CD14-positive monocyte (primary cell): ENCODE measurements around the gene NELFE. TPM values are rescaled to one million over a fixed set of nuclear protein-coding genes. Genes with fewer than 3 reads are reported as not detected.

Experiments used
- DNase-seq, 3 donors: peaks; one replicate each; pipeline ENCODE4 v3.0.0-alpha.2; 2011 to 2022
- H2AFZ ChIP-seq: 2 replicates; pipeline ENCODE4 v1.6.0; 2012; ENCODE audit warnings: mild to moderate bottlenecking, low read depth, low read length, inconsistent platforms; ENCODE audit not compliant: insufficient read depth, poor library complexity, severe bottlenecking
- H3K27ac ChIP-seq, 2 donors: 1 replicate in 1 of 2; 2 replicates in 1 of 2; pipeline ENCODE4 v1.5.1; 2012 to 2013; ENCODE audit warnings: low read length in 2 of 2, control low read depth in 1 of 2, inconsistent platforms in 1 of 2, low read depth in 1 of 2, mild to moderate bottlenecking in 1 of 2
- H3K27me3 ChIP-seq, 2 donors: one replicate each; pipeline versions ENCODE4 v1.6.0 to v1.6.1; 2011 to 2013; ENCODE audit warnings: low read length in 2 of 2; ENCODE audit not compliant: control insufficient read depth in 2 of 2, insufficient read depth in 2 of 2
- H3K36me3 ChIP-seq, 2 donors: replicated peaks in 1 of 2; 1 replicate in 1 of 2; 2 replicates in 1 of 2; pipeline versions ENCODE4 v1.5.1 to v1.6.1; 2012 to 2013; ENCODE audit warnings: low read length in 2 of 2, control low read depth in 1 of 2, inconsistent platforms in 1 of 2, mild to moderate bottlenecking in 1 of 2; ENCODE audit not compliant: insufficient read depth in 2 of 2, control insufficient read depth in 1 of 2
- H3K4me1 ChIP-seq, 2 donors: 1 replicate in 1 of 2; 2 replicates in 1 of 2; pipeline versions ENCODE4 v1.5.1 to v1.6.1; 2012 to 2013; ENCODE audit warnings: low read length in 2 of 2, control low read depth in 1 of 2, inconsistent platforms in 1 of 2, mild to moderate bottlenecking in 1 of 2, moderate library complexity in 1 of 2; ENCODE audit not compliant: insufficient read depth in 2 of 2, control insufficient read depth in 1 of 2
- H3K4me2 ChIP-seq: replicated peaks from 2 replicates; pipeline ENCODE3; 2012; ENCODE audit warnings: low read length, moderate library complexity, mild to moderate bottlenecking; ENCODE audit not compliant: poor library complexity, severe bottlenecking; ENCODE audit errors: extremely low read depth
- H3K4me3 ChIP-seq, 3 experiments: fragments of 200-600 bp in 1 of 3; sonication (generic) in 1 of 3; replicated peaks in 1 of 3; 1 replicate in 2 of 3; 2 replicates in 1 of 3; pipeline ENCODE4 v1.5.1; 2011 to 2013; ENCODE audit warnings: low read length in 3 of 3, mild to moderate bottlenecking in 3 of 3, control low read depth in 2 of 3, low read depth in 2 of 3, inconsistent platforms in 1 of 3, moderate library complexity in 1 of 3
- H3K79me2 ChIP-seq: 2 replicates; pipeline ENCODE4 v1.6.0; 2012; ENCODE audit warnings: mild to moderate bottlenecking, control low read depth, inconsistent platforms, low read length, moderate library complexity; ENCODE audit not compliant: insufficient read depth
- H3K9ac ChIP-seq: 2 replicates; pipeline ENCODE4 v1.6.0; 2017; ENCODE audit warnings: low read length, mild to moderate bottlenecking; ENCODE audit not compliant: insufficient read depth, poor library complexity, severe bottlenecking
- H3K9me3 ChIP-seq, 2 donors: replicated peaks in 1 of 2; 1 replicate in 1 of 2; 2 replicates in 1 of 2; pipeline versions ENCODE4 v1.5.1 to v1.6.1; 2012 to 2013; ENCODE audit warnings: low read length in 2 of 2, control low read depth in 1 of 2; ENCODE audit not compliant: control insufficient read depth in 1 of 2, insufficient read depth in 1 of 2
- H4K20me1 ChIP-seq: 2 replicates; pipeline ENCODE4 v1.6.0; 2012; ENCODE audit warnings: mild to moderate bottlenecking, low read length, control low read depth, moderate library complexity; ENCODE audit not compliant: insufficient read depth
- H3K27ac Mint-ChIP-seq, 7 donors: one replicate each; pipeline ENCODE4 v1.8.0; 2020; ENCODE audit warnings: mild to moderate bottlenecking in 7 of 7, mixed read lengths in 7 of 7, moderate library complexity in 6 of 7, inconsistent platforms in 2 of 7
- H3K27me3 Mint-ChIP-seq, 3 donors: one replicate each; pipeline ENCODE4 v1.8.0; 2021 to 2022; ENCODE audit warnings: low read depth in 3 of 3, mild to moderate bottlenecking in 3 of 3, mixed read lengths in 3 of 3, moderate library complexity in 3 of 3, inconsistent platforms in 1 of 3
- H3K36me3 Mint-ChIP-seq, 2 donors: one replicate each; pipeline ENCODE4 v1.8.0; 2020; ENCODE audit warnings: mixed read lengths in 2 of 2, inconsistent platforms in 1 of 2, mild to moderate bottlenecking in 1 of 2
- H3K4me1 Mint-ChIP-seq: one replicate; pipeline ENCODE4 v1.8.0; 2020; ENCODE audit warnings: mild to moderate bottlenecking, mixed read lengths
- H3K4me3 Mint-ChIP-seq, 2 donors: one replicate each; pipeline ENCODE4 v1.8.0; 2020; ENCODE audit warnings: mild to moderate bottlenecking in 2 of 2, mixed read lengths in 2 of 2, moderate library complexity in 1 of 2
- H3K9me3 Mint-ChIP-seq, 7 donors: one replicate each; pipeline ENCODE4 v1.8.0; 2020 to 2022; ENCODE audit warnings: mixed read lengths in 7 of 7, mild to moderate bottlenecking in 6 of 7, moderate library complexity in 6 of 7, inconsistent platforms in 2 of 7
- WGBS: methylation state at CpG from one replicate; pipeline ENCODE4 v1.1.5; 2013; ENCODE audit warnings: missing lambda C conversion rate; ENCODE audit not compliant: insufficient coverage; 5-methylcytosine and 5-hydroxymethylcytosine counted together
- intact Hi-C, 2 donors: fragments of 100-400 bp; cut with micrococcal nuclease; formaldehyde crosslinking; loops; one replicate each; pipeline versions ENCODE4 v1.15.0 to v1.15.1; 2023
- polyA plus RNA-seq, 3 donors: library from polyadenylated mRNA; depleted of rRNA in 1 of 3; unstranded in 2 of 3; stranded (reverse) in 1 of 3; fragments of 300-500 nt in 2 of 3; fragments of >200 nt in 1 of 3; fragmentation: Illumina TruSeq in 2 of 3; gene quantifications; 1 replicate in 2 of 3; 2 replicates in 1 of 3; pipeline ENCODE4 v1.2.3, GENCODE V29; 2012 to 2021
- TF ChIP-seq, protein P1 (sequence below): fragments of 200-600 bp; IDR thresholded peaks from one replicate; pipeline ENCODE4 v1.8.0; 2022; ENCODE audit warnings: antibody characterized with exemption, mild to moderate bottlenecking

The NELFE gene
- polyA plus RNA-seq, 3 donors, result 48.8 to 74.4 (median 61.4) TPM

DNA sequence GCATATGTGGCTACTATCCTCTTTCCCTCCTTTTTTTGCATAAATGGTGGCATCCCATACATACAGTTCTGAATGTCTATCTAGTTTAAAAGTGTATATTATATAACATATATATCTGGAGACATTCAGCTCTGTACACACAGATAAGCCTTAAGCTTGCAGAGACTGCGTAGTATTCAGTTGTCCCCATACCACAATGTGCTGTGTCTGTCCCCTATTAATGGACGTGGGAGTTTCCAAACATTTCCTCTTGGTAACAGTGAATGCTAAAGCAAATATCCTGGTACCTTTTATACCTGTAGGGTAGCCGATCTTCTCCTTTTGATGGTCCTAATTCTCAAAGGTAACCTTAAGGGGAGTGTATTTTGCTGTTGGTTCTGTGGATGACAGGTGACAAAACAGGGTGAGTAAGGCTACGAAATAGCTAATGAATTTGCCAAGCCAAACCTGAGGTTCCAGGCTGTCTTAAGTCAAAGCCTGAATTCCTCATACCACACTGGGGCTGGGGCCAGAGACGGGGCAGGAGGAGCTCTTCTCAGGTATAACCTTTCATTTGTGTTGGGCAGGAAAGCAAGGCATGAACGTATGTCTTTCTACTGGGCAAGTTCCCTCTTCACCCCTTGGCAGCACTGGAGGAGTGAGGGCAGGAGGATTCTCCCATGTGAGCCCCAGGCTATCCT lies 39.0 kb downstream of the NELFE start:
- WGBS, result 96% methylated on average over 3 of the region's 6 CpGs
- DNase-seq, result no peak
- TF ChIP-seq, protein P1, sequence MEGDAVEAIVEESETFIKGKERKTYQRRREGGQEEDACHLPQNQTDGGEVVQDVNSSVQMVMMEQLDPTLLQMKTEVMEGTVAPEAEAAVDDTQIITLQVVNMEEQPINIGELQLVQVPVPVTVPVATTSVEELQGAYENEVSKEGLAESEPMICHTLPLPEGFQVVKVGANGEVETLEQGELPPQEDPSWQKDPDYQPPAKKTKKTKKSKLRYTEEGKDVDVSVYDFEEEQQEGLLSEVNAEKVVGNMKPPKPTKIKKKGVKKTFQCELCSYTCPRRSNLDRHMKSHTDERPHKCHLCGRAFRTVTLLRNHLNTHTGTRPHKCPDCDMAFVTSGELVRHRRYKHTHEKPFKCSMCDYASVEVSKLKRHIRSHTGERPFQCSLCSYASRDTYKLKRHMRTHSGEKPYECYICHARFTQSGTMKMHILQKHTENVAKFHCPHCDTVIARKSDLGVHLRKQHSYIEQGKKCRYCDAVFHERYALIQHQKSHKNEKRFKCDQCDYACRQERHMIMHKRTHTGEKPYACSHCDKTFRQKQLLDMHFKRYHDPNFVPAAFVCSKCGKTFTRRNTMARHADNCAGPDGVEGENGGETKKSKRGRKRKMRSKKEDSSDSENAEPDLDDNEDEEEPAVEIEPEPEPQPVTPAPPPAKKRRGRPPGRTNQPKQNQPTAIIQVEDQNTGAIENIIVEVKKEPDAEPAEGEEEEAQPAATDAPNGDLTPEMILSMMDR, result no peak

DNA sequence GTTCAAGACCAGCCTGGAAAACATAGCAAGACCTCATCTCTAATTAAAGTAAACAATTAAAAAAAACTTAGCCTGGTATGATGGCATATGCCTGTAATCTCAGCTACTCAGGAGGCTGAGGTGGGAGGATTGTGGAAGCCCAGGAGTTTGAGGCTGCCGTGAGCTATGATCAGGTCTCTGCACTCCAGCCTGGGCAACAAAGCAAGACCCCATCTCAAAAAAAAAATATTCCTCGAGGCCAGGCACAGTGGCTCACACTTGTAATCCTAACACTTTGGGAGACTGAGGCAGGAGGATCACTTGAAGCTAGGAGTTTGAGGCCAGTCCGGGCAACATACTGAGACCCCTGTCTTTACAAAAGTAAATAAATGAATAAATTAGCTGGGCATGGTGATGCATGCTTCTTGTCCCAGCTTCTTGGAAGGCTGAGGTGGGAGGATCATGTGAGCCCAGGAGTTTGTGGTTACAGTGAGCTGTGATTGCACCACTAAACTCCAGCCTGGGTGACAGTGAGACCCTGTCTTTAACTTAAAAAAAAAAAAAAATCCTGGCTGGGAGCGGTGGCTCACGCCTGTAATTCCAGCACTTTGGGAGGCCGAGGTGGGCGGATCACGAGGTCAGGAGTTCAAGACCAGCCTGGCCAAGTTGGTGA lies 40.6 kb downstream of the NELFE start:
- Histone ChIP-seq H3K4me1 (peaks cover 8 to 14% of the 10 kb centered on the region in 2 donors), H3K79me2 (no peaks in the 10 kb centered on the region), H3K9me3 (no peaks in the 10 kb centered on the region), H3K4me3 (no peak overlapping the region), H4K20me1 (no peaks in the 10 kb centered on the region), H3K27me3 (no peaks in the 10 kb centered on the region), H2AFZ (no peak overlapping the region), H3K36me3 (no peaks in the 10 kb centered on the region), H3K4me2 (no peak overlapping the region), H3K9ac (no peak overlapping the region), H3K27ac (no peak overlapping the region)
- Mint-ChIP-seq H3K27me3 (peaks cover 0 to 3% (median 3%) of the 10 kb centered on the region in 3 donors), H3K4me3 (no peak overlapping the region), H3K36me3 (no peaks in the 10 kb centered on the region), H3K27ac (no peak overlapping the region), H3K4me1 (peaks cover 12% of the 10 kb centered on the region), H3K9me3 (no peaks in the 10 kb centered on the region)
- TF ChIP-seq, protein P1, result no peak
- DNase-seq, result no peak
- intact Hi-C loops, result no loop called here
- no CpG with 5 or more reads among the region's 8 CpGs for WGBS

More for the DNA sequence above, 39.0 kb downstream of the NELFE start:
- Histone ChIP-seq H4K20me1 (no peaks in the 10 kb centered on the region), H3K36me3 (no peaks in the 10 kb centered on the region), H2AFZ (peak overlapping the region; percentile 83), H3K4me2 (no peak overlapping the region), H3K4me3 (no peak overlapping the region), H3K27me3 (no peaks in the 10 kb centered on the region), H3K79me2 (no peaks in the 10 kb centered on the region), H3K4me1 (peaks cover 8 to 14% of the 10 kb centered on the region in 2 donors), H3K9me3 (no peaks in the 10 kb centered on the region), H3K27ac (peak overlapping the region in 1 of 2 donors; percentile 59), H3K9ac (no peak overlapping the region)
- intact Hi-C loops, result no loop called here
- no peaks in the 10 kb centered on the region for H3K9me3 Mint-ChIP-seq
- peaks cover 12% of the 10 kb centered on the region for H3K4me1 Mint-ChIP-seq
- H3K27me3 Mint-ChIP-seq, result peaks cover 0 to 3% (median 3%) of the 10 kb centered on the region in 3 donors
- no peaks in the 10 kb centered on the region for H3K36me3 Mint-ChIP-seq
- H3K4me3 Mint-ChIP-seq, result no peak overlapping the region
- H3K27ac Mint-ChIP-seq, result peak overlapping the region in 1 of 7 donors; percentile 25
